Measurements from ENCODE around the gene TNRC6C.

- TF ChIP-seq HMGXB4 (CRISPR knock-in tag; IDR thresholded peaks at IDR 0.05; ENCODE audit: borderline replicate concordance in 1 of 2, low read depth in 1 of 2) (no peak), RNF219 (CRISPR knock-in tag; IDR thresholded peaks at IDR 0.05) (no peak)
Measured at GRCh38 chr17:77963441-77963840, 4.9 kb downstream of the TNRC6C start.
